HG03457 (cell line): ENCODE data around the gene FBXO9.

Experiments used
- ATAC-seq: cut with Tn5 transposase; IDR thresholded peaks from one replicate; pipeline ENCODE4 v1.9.1; 2021; ENCODE audit warnings: moderate number of reproducible peaks; ENCODE audit not compliant: unreplicated experiment

Gene FBXO9

DNA sequence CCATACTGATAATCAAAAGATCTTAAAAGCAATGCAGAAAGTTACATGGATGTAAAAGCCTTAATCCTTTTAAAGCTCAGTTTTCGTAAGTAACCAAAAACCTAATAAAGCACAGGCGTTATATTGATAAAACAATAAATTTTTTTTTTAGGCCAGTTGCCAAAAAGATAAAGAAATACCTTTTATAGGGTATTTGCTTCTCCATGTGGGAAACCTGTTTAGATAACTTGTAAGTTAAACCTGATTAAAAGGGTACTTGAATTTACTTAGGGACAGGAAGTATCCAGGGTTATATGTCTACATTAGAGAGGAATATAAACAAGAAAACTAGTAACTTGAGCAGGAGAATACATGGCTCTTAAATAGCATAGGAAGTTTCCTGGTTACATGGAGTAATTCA, 21.1 kb downstream of the FBXO9 start:
- no peak for ATAC-seq

DNA sequence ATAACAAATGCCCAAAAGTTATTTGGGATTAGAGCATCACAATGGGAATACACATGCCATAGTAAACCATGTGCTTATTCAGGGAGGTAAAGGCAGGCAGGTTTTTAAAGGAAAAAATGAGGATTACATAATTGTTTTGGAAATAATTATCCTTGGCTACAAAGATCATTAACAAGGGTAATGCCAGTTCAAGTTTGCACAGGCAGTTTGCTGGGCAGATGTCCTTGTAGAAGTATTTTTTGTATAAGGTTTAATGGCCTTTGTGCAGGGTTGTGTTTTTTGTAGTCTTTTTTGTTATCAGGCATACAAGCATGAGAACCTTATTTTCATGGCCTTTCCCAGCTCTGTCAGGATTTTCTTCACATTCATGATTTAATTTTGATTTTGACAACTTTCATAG, 24.7 kb downstream of the FBXO9 start:
- no peak for ATAC-seq

DNA sequence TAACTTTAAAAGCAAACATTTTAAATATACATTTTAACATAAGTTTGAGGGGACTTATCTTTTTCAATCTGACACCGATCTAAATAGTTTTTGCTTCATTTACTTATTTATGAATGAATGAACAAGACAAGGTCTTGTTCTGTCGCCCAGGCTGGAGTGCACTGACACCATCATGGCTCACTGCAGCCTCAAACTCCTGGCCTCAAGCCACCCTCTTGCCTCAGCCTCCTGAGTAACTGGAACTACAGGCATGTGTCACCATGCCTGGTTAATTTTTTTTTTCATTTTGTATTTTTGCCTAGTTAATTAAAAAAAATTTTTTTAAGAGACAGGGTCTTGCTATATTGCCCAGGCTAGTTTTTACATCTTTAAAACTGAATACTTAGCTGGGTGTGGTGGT, 25.4 kb downstream of the FBXO9 start:
- ATAC-seq = no peak

DNA sequence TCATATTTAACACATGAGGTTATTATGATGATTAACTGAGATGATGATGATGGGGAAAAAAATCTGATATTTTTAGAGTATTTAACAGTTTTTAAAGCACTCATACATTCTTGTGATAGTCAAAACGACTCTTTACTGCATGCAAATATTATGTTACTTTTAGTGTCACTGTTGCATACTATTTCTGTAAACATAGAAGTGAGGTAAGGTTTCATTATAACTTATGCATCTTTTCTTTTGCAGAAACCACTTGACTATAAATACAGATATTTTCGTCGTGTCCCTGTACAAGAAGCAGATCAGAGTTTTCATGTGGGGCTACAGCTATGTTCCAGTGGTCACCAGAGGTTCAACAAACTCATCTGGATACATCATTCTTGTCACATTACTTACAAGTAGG, 30.1 kb downstream of the FBXO9 start:
- no peak for ATAC-seq

DNA sequence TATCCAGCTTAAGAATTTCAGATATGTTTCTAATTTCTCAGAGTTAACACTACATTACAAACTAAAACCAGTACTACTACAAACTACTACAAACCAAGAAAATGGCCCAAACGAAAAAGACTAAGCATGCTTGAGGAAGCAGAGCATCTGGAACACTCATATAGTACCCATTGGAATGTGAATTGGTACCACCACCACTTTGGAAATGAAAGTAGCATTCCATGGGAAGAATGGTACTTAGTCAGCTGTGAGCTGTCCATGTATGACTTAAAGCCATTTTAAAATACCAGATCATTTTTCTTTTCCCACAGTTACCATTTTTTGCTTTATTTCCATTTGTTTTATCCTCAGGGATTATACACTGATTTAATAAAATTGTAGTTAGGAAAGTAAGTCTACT, 30.5 kb downstream of the FBXO9 start:
- no peak for ATAC-seq

DNA sequence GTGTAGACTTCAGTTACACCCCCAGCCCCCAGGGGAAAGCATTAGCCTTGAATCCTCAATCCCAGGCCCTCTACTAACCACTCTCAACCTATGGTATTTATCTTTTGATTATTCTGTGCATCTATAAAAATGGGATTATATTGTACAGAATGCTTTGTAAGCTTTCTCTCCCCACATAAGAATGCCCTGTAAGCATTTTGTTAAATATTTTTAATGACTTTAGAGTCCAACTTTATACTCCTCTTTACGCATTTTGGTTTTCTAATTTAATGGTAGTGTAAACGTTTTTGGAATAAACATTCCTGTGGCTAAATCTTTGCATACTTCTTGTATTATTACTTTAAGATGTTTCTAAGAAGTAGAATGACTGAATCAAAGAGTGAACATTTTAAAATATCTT, 35.4 kb downstream of the FBXO9 start:
- no peak for ATAC-seq

DNA sequence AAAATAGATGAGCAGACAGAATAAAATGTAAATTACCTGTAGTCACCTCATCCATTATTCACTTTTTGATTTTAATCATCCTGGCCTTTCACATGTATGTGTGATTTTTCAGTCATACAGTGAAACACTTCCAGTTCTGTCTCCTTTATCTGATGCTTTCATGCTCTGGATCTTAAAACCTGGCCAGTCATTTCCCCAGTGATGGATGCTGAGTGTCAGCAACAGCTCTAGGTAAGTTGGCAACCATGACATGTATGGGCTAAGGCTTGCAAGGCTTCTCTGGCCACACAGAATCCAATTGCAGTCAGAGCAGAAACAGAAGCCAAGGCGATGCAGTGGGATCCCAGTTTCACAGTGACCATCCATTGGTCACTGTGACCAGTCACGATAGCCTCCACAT, 35.8 kb downstream of the FBXO9 start:
- no peak for ATAC-seq

DNA sequence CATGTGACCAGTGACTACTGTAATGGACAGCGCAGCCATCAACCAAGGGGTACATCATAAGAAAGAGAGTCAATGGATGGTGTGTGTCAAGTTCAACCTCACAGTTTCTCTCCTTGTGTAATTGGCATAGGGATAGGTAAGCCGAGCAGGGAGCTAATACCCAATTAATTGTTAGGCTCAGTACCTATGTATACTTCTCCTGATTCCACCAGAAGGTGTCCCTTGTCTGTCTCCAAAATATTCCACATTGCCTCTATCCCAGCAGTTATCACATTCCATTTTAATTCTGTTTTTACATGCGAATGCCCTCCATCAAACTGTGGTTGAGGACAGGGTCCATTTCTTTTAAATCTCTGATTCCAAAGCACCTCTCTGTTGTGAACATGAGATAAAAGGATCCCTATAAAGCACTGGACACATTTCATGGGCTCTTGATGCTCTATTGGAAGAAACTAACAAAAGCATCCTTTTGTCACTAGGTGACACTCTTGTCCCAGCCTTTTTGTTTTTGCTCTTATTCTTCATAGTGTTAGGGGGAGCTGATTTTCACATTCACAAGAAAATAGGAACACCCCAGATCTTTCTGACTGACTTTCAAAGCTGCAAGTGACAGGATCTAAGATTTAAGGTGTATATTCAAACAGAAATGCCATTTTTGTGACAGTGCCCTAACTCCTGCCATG, 38.9 kb downstream of the FBXO9 start:
- ATAC-seq = no peak

DNA sequence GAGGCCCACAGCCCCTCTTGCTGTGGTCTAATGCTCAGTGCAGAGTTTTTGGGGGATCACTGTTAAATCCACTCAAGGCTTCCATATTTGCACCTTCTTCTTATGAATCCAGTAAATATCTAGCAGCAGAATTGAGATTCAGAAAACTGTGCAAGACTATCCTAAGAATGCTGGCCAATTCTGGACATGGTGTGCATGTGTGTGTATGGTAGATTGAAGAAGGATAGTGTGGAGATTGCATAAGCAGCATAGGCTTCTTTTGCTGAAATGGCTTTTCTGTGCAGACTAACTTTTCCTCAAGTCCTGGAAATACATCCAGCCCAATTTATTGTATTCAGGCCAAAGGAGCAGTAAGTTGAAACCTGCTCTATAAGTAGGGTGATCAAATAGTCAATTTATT, 39.7 kb downstream of the FBXO9 start:
- ATAC-seq = no peak

DNA sequence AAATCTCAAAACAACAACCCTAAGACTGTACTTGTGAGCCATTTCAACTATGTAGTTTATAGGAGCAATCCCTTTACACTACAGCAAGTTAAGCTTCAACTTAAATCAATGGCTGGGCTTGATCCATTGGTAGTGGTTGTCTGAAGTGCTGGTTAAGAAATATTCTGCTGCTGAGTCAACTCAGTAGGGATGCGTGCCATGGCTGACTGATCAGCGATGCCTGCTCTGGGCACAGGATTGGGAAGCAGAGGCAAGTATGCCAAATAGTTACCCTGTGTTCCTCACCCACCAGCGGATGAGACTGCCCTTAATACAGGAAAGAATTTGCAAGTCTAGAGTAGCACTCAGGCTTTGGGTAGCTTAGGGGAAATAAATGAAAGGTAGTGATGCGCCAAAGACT, 41.9 kb downstream of the FBXO9 start:
- ATAC-seq = no peak

DNA sequence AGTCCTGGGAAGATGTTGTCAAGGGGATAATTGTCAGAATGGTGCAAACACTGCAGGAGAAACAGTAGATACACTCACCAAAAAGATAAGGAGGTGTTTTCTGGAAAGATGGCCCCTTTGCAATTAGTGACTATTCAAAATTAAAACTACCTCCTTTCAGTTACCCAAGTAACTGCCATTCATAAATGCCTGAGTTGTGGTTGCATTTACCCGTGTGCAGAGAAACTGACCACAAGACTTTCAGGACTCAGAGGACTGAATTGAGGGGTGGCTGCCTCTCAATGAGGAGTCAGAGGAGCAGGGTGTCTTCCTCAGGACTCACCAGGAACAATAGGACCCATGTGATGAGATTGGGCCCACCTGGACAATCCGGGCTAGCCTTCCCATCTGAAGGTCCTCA, 44.4 kb downstream of the FBXO9 start:
- ATAC-seq = peak; percentile 62

DNA sequence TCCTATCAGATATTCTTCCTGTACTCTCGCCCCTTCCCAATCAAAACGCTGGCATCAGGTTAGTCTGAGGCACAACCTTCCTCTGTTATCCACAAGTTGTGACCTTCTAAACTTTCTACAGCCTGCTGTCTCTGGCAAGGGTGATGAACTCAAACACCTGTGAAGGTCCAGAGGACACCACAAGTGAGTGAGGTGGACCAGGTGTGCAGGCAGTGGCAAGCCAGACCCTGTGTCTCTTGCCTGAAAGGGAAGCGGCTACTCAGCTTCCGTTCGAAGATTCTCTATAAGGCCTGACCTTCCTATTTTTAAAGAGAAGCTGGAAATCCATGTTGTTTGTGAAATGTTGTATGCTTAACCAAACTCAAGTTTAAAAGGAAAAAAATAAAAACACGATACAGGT, 46.7 kb downstream of the FBXO9 start:
- ATAC-seq = no peak

DNA sequence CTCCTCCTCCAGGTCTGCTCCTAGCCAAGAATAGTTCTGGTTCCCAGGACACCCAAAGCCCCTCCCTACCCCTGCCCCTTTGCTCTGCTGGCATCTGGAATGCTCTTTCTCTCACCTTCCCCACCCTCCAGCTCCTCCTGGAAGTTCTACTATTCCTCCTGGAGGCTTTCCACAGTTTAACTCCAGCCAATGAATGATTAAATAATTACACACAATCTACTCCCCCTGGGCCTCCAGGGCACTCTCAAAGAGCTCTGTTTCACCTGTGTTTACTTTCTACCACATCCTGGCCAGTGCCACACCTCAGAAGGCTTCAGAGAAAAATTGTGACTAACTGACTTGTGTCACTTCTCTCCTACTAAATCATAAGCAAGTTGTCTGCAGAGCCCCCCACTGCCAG, 47.2 kb downstream of the FBXO9 start:
- no peak for ATAC-seq

DNA sequence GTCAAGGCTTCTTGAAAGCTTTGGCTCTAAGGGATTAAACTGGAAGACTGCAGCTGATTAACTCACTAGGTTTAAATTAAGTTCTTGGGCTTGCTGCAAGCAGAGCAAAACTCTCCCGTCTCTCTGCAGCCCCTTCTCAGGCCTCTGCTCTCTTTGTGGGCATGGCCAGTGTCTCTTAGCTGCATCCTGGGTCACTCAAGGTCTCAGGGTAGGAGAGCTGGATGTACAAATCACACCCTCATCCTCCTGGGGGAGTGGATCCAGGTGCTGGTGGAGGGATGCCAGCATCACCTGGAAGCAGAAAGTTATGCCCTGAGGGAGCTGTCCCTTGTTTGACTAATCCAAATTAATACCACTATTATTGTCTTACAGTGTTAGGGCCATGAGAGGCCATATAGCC, 47.7 kb downstream of the FBXO9 start:
- ATAC-seq = no peak

DNA sequence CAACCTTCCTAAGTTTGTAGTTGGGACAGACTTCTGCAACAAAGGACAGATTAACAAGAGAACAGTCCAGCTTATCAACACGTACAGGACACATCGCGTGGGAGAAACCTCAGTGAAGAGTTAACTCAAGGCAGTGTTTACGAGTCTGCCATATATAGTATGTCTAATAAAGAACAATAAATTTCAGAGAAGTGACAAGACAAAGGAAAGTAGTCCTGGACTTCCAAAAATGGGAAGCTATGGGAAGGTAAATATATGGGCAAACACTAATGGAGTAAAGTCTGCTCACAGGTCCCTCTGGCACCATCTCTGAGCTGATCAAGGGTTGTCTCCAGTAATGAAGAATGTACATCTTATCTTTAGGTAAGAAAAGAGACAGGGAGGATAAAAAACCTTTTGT, 48.5 kb downstream of the FBXO9 start:
- ATAC-seq = no peak

DNA sequence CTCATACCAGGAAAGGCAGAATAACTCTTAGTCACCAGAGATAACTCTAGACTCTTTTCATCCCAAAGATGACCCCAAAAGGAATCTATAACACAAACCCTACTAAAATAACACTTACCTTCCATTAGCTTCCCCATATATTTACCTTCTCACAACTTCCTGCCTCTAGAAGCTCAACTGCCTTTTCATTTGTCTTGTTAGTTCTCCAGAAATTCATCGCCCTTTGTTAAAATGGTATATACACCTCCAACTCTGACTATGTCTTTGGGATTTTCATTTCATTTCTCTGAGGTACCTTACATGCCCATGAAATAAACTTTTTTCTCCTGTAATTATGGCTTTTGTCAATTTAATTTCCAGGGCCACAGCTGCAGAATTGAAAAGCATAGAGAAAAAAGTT, 49.9 kb downstream of the FBXO9 start:
- ATAC-seq = no peak

DNA sequence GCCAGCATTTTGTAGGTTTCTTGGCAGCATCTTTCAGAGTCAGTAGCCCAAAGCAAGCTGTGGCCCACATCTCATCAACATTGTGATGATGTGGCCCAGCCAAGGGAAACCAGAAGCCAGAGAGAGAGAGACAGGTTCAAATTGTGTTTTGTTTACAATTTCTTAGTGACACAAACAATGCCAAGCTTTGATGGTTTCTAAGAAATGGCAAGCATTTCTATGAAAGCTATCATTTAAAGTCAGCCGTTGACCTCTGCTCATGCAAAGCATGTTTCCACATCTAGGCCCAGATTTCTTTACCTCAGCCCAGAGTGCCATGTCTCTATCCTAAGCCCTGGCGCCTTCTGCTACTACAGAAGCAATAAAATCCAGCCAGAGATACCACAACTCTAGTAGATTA, 50.5 kb downstream of the FBXO9 start:
- ATAC-seq = no peak

DNA sequence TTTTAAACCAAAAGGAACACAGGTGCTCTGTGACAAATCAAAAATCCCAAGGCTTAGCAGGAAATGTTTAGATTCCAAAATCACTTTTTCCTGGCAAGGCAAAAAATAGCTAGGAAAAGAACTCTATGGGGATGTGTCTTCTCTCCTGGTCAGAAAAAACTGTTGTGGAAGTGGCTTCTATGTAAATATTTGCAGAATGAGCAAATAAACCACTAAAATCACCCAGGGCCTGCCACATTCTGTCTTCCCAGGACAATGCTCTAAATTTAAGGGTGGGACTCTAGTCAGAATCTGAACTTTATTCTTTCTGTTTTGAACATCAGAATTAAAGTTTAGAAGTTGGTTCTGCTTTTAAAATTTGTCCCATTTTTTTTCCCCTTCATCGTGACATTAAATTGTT, 54.1 kb downstream of the FBXO9 start:
- ATAC-seq = no peak

DNA sequence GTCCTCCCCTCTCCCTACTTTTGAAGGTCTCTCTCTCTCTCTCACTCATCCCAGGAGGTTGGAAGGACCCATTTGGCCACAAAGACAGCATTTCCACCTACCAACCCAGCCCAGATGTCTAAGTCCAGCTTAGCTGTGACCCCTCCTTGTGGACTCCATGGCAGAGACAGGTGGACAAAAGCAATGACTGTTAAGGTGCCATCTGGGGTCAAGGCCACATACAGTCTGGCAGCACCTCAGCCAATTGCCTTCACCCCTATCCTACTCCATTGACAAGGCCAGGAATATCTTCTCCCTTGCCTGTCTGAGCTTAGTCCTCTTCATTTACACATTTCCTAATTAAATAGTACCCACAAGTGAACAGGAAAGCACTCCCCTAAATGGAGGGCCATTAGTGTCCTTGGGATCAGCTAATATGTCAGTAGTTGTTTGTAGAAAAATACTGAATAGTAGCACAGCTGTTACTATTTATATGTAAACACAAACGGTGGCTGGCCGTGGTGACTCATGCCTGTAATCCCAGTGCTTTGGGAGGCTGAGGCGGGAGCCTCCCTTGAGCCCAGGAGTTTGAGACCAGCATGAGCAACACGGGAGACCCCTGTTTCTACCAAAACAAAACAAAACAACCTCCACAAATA, 54.7 kb downstream of the FBXO9 start:
- ATAC-seq = no peak

DNA sequence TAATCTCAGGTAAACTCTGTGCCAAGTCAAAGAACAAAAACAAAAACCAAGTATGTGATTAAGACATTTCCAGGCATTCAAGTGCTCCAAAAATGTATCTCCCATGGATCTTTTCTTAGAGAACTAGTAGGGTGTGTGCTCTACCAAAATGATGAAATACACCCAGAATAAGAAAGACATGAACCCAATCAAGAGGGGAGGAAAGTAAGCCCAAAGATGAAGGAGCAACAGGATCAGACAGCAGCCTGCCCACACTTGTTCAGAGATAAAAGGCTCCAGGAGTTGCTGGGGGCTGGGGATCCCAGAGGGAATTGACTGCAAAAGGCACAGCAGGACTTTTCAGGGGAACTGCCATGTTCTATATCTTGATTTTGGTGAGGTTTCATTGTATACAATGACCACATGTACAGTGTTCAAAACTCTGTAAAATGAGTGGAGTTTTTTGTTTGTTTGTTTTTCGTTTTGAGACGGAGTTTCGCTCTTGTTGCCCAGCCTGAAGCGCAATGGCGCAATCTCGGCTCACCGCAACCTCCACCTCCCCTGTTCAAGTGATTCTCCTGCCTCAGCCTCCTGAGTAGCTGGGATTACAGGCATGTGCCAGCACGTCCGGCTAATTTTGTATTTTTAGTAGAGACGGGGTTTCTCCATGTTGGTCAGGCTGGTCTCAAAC, 59.1 kb downstream of the FBXO9 start:
- ATAC-seq = no peak

DNA sequence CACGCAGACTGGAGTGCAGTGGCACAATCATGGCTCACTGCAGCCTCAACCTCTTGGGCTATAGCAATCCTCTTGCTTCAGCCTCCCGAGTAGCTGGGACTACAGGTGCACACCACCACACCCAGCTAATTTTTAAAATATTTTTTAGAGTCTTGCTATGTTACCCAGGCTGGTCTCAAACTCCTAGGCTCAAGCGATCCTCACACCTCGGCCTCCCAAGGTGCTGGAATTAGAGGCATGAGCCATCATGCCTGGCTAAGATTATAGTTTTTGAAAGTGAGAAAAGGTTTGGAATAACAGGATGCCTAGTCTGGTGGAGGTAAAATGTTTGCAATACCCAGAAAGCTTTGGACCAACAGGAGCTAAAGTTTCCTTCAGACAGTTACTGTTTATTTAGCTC, 60.1 kb downstream of the FBXO9 start:
- no peak for ATAC-seq

DNA sequence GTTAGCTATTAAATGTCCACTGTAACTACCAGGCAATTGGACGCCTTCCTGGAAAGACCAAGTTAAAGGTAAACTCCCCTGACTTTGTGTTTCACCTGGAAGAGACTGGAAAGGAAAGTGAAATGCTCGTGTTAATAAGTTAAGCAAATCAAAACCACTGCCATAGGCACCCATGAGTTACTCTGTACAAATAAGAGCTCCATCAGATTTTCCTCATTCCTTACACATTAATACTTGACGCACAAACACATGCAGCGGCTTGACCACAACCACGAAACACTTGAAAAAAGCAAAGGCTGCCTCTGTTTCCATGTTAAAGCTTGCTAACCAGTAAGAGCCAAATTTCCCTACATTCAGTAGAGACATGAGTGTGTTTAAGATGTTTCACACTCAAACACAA, 63.6 kb downstream of the FBXO9 start:
- ATAC-seq = no peak
